HL-60 (cell line): ENCODE results near the gene CD164L2.

Experiments used
- DNase-seq, 2 experiments: peaks; one replicate each; pipeline ENCODE4 v3.0.0-alpha.2; 2010 to 2020; ENCODE audit warnings: low read depth in 1 of 2, low spot score in 1 of 2
- H3K27ac ChIP-seq: fragments of 250-450 bp; sonication (Bioruptor Pico); replicated peaks from 2 replicates; pipeline ENCODE4 v1.5.1; 2020; ENCODE audit warnings: mild to moderate bottlenecking, moderate library complexity
- H3K27me3 ChIP-seq: fragments of 250-450 bp; sonication (Bioruptor Pico); 2 replicates; pipeline ENCODE4 v1.5.1; 2021; ENCODE audit warnings: mild to moderate bottlenecking, moderate library complexity; ENCODE audit not compliant: insufficient read depth, poor library complexity, severe bottlenecking
- H3K4me3 ChIP-seq: replicated peaks from 2 replicates; pipeline ENCODE4 v1.5.1; 2011; ENCODE audit warnings: mild to moderate bottlenecking, control low read depth, low read length; ENCODE audit not compliant: insufficient read depth
- GABPA ChIP-seq: IDR thresholded peaks from 2 replicates; pipeline ENCODE4 v1.6.1; 2012; ENCODE audit warnings: low read depth
- POLR2AphosphoS5 ChIP-seq: IDR thresholded peaks from 2 replicates; pipeline ENCODE4 v1.6.1; 2012; ENCODE audit warnings: low read depth
- SPI1 ChIP-seq: IDR thresholded peaks from 2 replicates; pipeline ENCODE4 v1.6.1; 2012; ENCODE audit warnings: low read depth, mild to moderate bottlenecking, borderline replicate concordance
- TF ChIP-seq, protein P1 (sequence below): IDR thresholded peaks from one replicate; pipeline ENCODE4 v1.5.1; 2011; ENCODE audit warnings: low read length, control low read depth, inconsistent platforms; ENCODE audit not compliant: insufficient read depth
- TF ChIP-seq, protein P2 (sequence below): IDR thresholded peaks from 2 replicates; pipeline ENCODE4 v1.6.1; 2012; ENCODE audit warnings: low read depth; ENCODE audit not compliant: insufficient replicate concordance

Gene CD164L2

DNA sequence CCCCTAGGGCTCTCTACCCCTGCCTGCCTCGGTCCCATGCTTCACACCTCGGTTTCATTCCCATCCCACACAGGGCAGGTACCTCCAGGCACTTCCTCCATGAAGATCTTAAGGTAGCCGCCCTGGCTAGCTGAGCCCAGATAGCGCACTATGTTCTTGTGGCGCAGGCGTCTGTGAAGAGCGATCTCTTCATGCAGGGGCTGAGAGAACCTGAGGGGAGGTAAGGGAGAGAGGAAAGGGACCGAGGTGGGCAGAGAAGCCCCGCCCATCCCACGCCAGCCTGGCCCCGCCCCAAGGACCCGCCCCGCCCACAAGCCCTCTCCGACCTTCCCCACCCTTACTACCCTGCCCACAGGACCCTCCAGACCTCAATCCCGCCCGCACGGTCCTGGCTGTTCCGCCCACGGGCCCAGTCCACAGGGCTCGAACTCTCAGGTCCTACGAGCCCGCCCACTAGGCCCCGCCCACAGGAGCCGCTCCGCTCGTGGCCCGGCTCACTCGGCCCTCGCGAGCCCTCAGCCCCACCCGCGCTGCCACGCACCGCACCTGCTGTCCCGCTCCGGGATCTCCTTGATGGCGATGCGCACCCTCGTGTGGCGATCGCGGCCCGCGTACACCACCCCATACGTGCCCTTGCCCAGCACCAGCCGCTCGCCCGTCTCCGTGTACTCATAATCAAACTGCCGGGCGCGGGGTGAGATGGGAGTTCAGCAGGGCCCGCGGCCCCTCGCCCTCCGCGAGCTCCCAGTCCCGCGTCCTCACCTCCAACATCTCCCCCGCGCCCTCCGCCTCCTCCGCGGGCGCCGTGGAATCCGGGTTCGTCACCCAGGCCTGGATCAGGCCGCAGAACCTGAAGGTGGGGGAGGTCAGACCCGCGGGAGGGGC lies 22.7 kb downstream of the CD164L2 start:
- H3K27me3 ChIP-seq, result peaks cover 6% of the 10 kb centered on the region
- H3K4me3 ChIP-seq, result peak overlapping the region; percentile 61
- H3K27ac ChIP-seq, result no peak overlapping the region
- DNase-seq, result no peak
- TF ChIP-seq, protein P1, sequence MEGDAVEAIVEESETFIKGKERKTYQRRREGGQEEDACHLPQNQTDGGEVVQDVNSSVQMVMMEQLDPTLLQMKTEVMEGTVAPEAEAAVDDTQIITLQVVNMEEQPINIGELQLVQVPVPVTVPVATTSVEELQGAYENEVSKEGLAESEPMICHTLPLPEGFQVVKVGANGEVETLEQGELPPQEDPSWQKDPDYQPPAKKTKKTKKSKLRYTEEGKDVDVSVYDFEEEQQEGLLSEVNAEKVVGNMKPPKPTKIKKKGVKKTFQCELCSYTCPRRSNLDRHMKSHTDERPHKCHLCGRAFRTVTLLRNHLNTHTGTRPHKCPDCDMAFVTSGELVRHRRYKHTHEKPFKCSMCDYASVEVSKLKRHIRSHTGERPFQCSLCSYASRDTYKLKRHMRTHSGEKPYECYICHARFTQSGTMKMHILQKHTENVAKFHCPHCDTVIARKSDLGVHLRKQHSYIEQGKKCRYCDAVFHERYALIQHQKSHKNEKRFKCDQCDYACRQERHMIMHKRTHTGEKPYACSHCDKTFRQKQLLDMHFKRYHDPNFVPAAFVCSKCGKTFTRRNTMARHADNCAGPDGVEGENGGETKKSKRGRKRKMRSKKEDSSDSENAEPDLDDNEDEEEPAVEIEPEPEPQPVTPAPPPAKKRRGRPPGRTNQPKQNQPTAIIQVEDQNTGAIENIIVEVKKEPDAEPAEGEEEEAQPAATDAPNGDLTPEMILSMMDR, result no peak
- TF ChIP-seq, protein P2, sequence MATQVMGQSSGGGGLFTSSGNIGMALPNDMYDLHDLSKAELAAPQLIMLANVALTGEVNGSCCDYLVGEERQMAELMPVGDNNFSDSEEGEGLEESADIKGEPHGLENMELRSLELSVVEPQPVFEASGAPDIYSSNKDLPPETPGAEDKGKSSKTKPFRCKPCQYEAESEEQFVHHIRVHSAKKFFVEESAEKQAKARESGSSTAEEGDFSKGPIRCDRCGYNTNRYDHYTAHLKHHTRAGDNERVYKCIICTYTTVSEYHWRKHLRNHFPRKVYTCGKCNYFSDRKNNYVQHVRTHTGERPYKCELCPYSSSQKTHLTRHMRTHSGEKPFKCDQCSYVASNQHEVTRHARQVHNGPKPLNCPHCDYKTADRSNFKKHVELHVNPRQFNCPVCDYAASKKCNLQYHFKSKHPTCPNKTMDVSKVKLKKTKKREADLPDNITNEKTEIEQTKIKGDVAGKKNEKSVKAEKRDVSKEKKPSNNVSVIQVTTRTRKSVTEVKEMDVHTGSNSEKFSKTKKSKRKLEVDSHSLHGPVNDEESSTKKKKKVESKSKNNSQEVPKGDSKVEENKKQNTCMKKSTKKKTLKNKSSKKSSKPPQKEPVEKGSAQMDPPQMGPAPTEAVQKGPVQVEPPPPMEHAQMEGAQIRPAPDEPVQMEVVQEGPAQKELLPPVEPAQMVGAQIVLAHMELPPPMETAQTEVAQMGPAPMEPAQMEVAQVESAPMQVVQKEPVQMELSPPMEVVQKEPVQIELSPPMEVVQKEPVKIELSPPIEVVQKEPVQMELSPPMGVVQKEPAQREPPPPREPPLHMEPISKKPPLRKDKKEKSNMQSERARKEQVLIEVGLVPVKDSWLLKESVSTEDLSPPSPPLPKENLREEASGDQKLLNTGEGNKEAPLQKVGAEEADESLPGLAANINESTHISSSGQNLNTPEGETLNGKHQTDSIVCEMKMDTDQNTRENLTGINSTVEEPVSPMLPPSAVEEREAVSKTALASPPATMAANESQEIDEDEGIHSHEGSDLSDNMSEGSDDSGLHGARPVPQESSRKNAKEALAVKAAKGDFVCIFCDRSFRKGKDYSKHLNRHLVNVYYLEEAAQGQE, result no peak
- no peak for TF ChIP-seq GABPA
- TF ChIP-seq POLR2AphosphoS5, result no peak
- no peak for TF ChIP-seq SPI1

DNA sequence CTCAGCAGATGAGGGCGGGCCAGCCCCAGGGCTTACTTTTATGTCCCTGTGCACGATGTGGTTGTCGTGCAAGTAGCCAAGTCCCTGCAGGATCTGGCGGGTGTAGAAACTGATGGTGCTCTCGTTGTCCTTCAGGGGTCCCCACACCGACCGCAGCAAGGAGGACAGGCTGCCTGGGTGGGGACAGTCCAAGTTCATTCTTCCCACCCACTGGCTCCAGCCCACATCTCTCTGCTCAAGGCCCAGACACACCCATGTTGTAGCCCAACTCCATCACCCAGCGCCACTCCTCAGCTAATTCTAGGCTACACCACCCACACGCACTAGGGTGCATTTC lies 23.3 kb downstream of the CD164L2 start:
- no peak for DNase-seq
- TF ChIP-seq, protein P1, result no peak
- no peak for TF ChIP-seq POLR2AphosphoS5
- no peak for TF ChIP-seq GABPA
- TF ChIP-seq, protein P2, result no peak
- Histone ChIP-seq H3K27ac (no peak overlapping the region), H3K27me3 (peaks cover 6% of the 10 kb centered on the region), H3K4me3 (no peak overlapping the region)

DNA sequence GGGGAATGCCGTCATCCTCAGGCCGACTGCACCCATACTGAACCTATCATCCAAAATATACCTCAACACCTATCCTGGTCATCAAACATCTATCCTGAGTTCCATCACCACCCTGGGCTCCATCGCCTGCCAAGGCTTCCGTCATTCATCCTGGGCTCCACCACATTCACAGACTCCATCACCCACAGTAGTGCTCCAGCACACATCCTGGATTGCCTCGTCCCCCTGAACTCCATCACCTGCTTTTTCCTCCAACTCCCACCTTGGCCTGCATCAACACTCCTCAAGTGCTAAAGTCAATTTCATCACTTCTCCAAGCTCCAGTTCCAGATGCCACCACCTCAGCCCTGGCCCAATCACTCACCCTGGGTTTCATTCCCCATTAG lies 24.2 kb downstream of the CD164L2 start:
- H3K27me3 ChIP-seq, result peaks cover 6% of the 10 kb centered on the region
- no peak overlapping the region for H3K27ac ChIP-seq
- TF ChIP-seq, protein P2, result no peak
- TF ChIP-seq SPI1, result no peak
- no peak overlapping the region for H3K4me3 ChIP-seq
- DNase-seq, result no peak
